KMS-11 (cell line): ENCODE measurements around the gene POLD3.
"Not testable (repeated sequence)": the region's sequence is repeated elsewhere in the genome, so short reads cannot be mapped to it uniquely, and the experiment has no call there.

Experiments used
- H2AFZ ChIP-seq: fragments of 200-600 bp; sonication (generic); 2 replicates; pipeline ENCODE4 v1.6.1; 2016; ENCODE audit warnings: antibody characterized with exemption, mixed run types, low read depth
- H3K27ac ChIP-seq: fragments of 200-600 bp; sonication (generic); 2 replicates; pipeline ENCODE4 v1.6.1; 2016; ENCODE audit warnings: mild to moderate bottlenecking, mixed run types
- H3K27me3 ChIP-seq: fragments of 200-600 bp; sonication (generic); 2 replicates; pipeline ENCODE4 v1.6.1; 2017; ENCODE audit warnings: mild to moderate bottlenecking, low read depth, mixed run types, moderate library complexity; ENCODE audit not compliant: insufficient read depth
- H3K36me3 ChIP-seq: fragments of 200-600 bp; sonication (generic); 2 replicates; pipeline ENCODE4 v1.6.1; 2017; ENCODE audit warnings: mild to moderate bottlenecking, mixed run types; ENCODE audit not compliant: insufficient read depth
- H3K4me1 ChIP-seq: fragments of 200-600 bp; sonication (generic); 2 replicates; pipeline ENCODE4 v1.6.1; 2016; ENCODE audit warnings: mild to moderate bottlenecking, low read depth, mixed run types; ENCODE audit not compliant: poor library complexity, severe bottlenecking
- H3K4me2 ChIP-seq: fragments of 200-600 bp; sonication (generic); 2 replicates; pipeline ENCODE4 v1.7.0; 2016; ENCODE audit warnings: mild to moderate bottlenecking, mixed run types
- H3K4me3 ChIP-seq: fragments of 200-600 bp; sonication (generic); IDR thresholded peaks from 2 replicates; pipeline ENCODE4 v1.6.1; 2017; ENCODE audit warnings: low read depth, low read length, mixed read lengths; ENCODE audit not compliant: insufficient read depth
- H3K79me2 ChIP-seq: fragments of 200-600 bp; sonication (generic); 2 replicates; pipeline ENCODE4 v1.6.1; 2016; ENCODE audit warnings: low read depth, mixed run types; ENCODE audit not compliant: insufficient read depth
- H3K9ac ChIP-seq: fragments of 200-600 bp; sonication (generic); 2 replicates; pipeline ENCODE4 v1.6.1; 2016; ENCODE audit warnings: mild to moderate bottlenecking, mixed run types
- H4K20me1 ChIP-seq: fragments of 200-600 bp; sonication (generic); 2 replicates; pipeline ENCODE4 v1.6.1; 2016; ENCODE audit warnings: mild to moderate bottlenecking, mixed run types; ENCODE audit not compliant: insufficient read depth
- CTCF ChIP-seq: fragments of 200-600 bp; sonication (generic); conservative IDR thresholded peaks from 2 replicates; pipeline ENCODE4 v1.6.1; 2017; ENCODE audit warnings: low read depth, mild to moderate bottlenecking, antibody characterized with exemption, low read length, moderate library complexity, mixed read lengths

Gene POLD3

GRCh38 chr11:74577624-74578396, 14.6 kb upstream of the POLD3 start:
- Histone ChIP-seq H3K4me2 (no peak overlapping the region), H3K36me3 (no peaks in the 10 kb centered on the region), H3K79me2 (no peaks in the 10 kb centered on the region), H3K27ac (no peak overlapping the region), H4K20me1 (no peaks in the 10 kb centered on the region), H3K27me3 (no peaks in the 10 kb centered on the region), H3K9ac (no peak overlapping the region), H3K4me1 (peaks cover 7% of the 10 kb centered on the region), H3K4me3 (no peak overlapping the region), H2AFZ (no peak overlapping the region)
- TF ChIP-seq CTCF, result no peak

GRCh38 chr11:74579577-74580270, 12.7 kb upstream of the POLD3 start:
- Histone ChIP-seq H3K9ac (no peak overlapping the region), H3K79me2 (no peaks in the 10 kb centered on the region), H3K4me2 (no peak overlapping the region)

GRCh38 chr11:74581954-74582547, 10.3 kb upstream of the POLD3 start:
- H3K4me3 ChIP-seq, result no peak overlapping the region
- no peak overlapping the region for H3K4me2 ChIP-seq
- no peaks in the 10 kb centered on the region for H3K36me3 ChIP-seq
- no peak overlapping the region for H3K27ac ChIP-seq
- H3K27me3 ChIP-seq, result no peaks in the 10 kb centered on the region
- H3K79me2 ChIP-seq, result no peaks in the 10 kb centered on the region
- H2AFZ ChIP-seq, result no peak overlapping the region
- no peaks in the 10 kb centered on the region for H4K20me1 ChIP-seq
- peaks cover 7% of the 10 kb centered on the region for H3K4me1 ChIP-seq
- no peak for TF ChIP-seq CTCF
- no peak overlapping the region for H3K9ac ChIP-seq

More at GRCh38 chr11:74579577-74580270, 12.7 kb upstream of the POLD3 start:
- no peak overlapping the region for H3K4me3 ChIP-seq
- H3K36me3 ChIP-seq, result no peaks in the 10 kb centered on the region
- TF ChIP-seq CTCF, result no peak
- no peak overlapping the region for H3K27ac ChIP-seq
- H3K27me3 ChIP-seq, result no peaks in the 10 kb centered on the region
- no peak overlapping the region for H2AFZ ChIP-seq
- no peaks in the 10 kb centered on the region for H4K20me1 ChIP-seq
- H3K4me1 ChIP-seq, result peaks cover 7% of the 10 kb centered on the region

GRCh38 chr11:74583024-74583624, 9.3 kb upstream of the POLD3 start:
- H3K27ac ChIP-seq, result no peak overlapping the region
- no peaks in the 10 kb centered on the region for H4K20me1 ChIP-seq
- H3K4me1 ChIP-seq, result peaks cover 7% of the 10 kb centered on the region

GRCh38 chr11:74590492-74590891, 1.9 kb upstream of the POLD3 start:
- not testable (repeated sequence) for H3K27me3 ChIP-seq, H3K36me3 ChIP-seq, H3K9ac ChIP-seq

More at GRCh38 chr11:74583024-74583624, 9.3 kb upstream of the POLD3 start:
- no peak for TF ChIP-seq CTCF
- no peak overlapping the region for H2AFZ ChIP-seq
- H3K9ac ChIP-seq, result no peak overlapping the region
- no peaks in the 10 kb centered on the region for H3K36me3 ChIP-seq
- no peaks in the 10 kb centered on the region for H3K79me2 ChIP-seq
- no peak overlapping the region for H3K4me3 ChIP-seq
- H3K27me3 ChIP-seq, result no peaks in the 10 kb centered on the region
- H3K4me2 ChIP-seq, result no peak overlapping the region

More at GRCh38 chr11:74590492-74590891, 1.9 kb upstream of the POLD3 start:
- Histone ChIP-seq H3K79me2 (peaks cover 31% of the 10 kb centered on the region), H3K4me1 (peaks cover 17% of the 10 kb centered on the region)
- H3K27ac ChIP-seq, H4K20me1 ChIP-seq, H3K4me3 ChIP-seq, H2AFZ ChIP-seq, H3K4me2 ChIP-seq: not testable (repeated sequence)
